EL (cell line): Measurements from ENCODE around the gene VSX1.

ENCODE experiments used
- DNase-seq: peaks from one replicate; pipeline ENCODE4 v3.0.0-alpha.2; 2016

VSX1 gene

DNA sequence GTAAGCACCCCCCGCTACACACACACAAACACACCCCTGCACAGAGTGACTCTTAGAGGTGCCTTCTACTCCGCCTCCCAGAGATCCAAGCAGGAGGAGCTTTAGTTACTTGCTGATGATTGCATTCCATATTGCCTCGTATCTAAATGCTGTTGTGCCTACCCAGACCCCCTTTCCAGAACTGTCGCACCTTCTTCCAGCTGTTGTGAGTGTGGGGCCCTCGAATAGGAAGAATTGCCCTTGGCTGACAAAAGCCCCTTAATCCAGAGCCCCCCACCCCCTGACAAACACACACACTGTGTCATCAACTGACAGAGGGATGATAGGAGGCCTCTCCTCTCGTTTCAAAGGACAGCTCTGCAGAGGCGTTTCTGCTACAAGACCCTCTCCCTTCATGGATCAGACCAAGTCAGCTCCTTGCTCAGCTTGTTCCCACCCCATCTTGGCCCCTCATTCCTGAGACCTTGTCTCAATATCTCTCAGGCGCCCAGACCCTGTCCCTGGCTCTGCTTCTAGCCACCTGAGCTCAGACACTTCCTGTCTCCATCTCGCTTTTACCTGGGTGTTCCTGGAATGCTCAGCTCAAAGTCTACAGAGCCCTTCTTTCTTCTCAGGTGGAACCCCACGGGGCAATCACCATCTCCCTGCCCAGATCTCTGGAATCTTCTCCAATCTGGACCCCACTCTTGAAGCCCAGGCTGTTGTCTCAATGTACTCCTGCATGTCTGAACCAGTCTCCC lies 4.0 kb upstream of the VSX1 start:
- no peak for DNase-seq

DNA sequence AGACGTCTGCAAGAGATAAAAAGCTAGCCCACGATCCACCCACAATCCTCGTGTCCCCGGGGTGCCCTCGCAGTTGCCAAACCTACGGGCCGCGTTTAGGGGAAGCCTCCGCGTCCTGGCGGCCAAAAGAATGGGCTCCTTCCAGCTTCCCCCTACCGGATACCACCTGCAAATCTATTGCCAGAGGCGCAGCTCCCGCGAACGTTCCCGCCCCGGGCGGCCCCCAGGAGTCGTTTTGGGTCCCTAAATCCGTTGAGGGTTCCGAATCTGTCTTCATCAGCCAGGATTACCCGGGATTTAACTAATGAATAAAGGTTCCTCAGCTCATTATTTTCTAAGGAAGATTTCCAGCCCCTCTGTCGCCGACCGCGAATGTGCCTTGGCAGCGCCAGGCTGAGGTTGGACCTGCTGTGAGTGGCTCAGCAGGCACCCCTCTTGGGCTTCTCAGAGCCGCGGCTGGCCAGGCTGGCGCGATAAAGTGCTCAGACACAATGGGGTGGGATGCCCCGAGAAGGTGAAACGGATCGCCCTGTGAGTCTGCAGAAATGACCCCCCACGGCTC lies 2.8 kb upstream of the VSX1 start:
- DNase-seq: no peak

DNA sequence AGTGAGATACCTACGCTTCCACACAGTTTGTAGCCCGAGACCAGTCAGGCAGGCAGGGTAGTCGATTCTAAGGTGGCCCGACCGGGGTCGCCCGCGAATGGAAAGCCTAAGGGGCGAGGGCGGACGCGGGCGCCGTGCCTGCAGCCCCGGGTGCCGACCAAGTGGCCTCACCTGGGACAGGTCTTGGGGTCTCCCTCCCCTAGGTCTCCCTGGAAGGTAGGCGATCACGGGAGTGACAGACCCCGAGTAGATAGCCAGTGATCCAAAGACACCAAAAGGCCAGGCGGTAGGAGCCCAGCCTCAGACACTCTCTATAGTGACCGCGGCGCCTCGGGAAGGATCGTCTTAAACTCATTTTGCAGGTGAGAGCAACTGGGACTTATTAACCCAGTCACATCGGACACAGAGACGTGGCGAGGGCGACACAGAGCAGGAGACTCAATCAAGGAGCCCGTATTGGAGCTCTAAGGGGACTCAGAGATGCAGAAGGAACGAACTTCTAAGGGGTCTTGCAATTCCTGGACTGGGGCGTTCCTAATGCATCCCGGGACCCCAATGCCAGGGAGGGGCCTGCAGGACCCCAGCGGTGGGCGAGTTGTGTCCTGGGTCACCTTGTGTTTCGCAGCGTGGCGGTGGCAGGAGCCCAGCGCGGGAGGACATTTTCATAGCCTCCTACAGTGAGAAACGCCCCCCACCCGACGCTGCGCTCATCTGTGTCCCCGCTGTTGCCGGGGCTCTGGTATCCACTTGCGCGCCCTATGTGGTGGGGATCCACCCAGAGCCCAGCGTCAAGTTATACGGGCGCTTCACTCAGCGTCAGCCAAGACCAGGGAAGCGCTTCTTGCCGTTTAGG lies 2.1 kb upstream of the VSX1 start:
- DNase-seq: no peak

DNA sequence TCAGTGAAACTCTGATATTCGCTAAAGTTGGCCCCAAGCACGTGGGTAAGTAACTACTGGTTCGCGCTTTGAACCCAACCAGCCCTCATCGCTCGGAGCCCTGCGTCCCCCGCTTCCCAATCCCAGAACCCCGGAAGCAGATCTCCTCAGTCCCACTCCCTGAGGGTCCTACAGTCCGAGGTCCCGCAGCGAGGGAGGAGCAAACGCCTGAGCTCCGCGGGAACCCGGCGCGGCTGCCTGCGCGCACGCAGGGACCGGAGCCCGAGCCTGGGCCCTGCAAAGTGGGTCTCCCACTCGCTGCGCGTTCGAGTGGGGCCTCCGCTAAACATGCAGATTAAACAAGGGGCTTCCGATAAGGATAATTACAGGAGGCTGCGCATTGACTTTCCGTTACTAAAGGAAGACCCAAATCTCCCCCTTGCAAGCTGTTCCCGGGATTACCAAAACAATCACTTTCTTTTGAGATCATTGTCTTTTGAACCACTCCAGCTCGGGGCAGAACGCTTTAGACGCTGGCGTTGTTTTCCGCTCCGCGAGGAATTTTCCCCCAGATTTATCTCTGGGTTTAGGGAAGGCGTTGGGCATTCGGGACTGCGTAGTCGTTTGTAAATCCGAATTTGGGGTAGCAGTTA lies 1.3 kb upstream of the VSX1 start:
- no peak for DNase-seq

DNA sequence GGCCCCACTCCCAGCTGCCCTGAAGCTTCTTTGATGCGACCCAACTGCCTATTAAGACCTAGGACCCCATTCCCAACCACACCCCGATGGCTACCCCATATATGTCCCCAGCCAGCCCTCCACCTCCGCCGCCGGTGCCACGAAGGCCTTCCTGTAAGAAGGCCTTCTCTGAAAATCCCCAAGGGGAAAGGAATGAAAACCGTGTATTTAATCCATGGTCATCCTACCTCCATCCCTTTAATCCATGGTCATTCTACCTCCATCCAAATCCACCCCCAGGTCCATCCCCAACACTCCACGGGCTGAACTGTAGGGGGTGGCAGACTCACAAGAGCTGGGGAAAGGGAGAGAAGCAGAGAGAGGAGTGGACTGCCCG lies 545 bp upstream of the VSX1 start:
- DNase-seq: no peak

DNA sequence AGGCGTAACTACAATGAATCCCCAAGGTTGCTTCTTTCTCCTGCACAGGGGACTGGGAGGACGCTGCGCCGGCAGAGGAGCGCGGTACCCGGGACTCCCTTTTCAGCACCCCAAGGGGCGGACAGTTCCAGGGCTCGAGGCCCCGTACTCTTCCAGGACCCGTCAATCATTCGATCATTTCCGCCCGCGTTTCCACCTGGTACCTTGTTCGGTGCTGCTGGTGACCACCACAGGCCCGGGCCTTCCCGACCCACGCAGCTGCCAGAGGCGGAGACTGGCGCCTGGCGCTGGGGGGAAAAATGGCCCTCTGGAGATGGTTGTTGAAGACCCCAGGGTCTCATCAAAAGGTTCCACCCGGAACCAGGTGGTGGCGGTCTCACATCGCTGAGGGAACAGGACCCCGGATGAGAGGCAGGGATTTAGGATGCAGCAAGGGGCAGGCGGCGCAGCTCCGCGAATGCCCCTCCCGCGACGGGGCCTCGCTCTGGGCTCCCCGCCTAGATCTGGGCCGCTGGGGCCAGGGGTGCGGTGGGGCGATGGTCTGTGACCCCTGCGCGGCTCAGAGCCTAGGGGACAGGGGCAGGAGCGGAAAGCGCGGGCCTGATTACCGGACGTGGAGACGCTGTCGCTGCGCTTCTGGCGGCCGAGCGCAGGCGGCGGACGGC lies 744 bp downstream of the VSX1 start:
- no peak for DNase-seq

DNA sequence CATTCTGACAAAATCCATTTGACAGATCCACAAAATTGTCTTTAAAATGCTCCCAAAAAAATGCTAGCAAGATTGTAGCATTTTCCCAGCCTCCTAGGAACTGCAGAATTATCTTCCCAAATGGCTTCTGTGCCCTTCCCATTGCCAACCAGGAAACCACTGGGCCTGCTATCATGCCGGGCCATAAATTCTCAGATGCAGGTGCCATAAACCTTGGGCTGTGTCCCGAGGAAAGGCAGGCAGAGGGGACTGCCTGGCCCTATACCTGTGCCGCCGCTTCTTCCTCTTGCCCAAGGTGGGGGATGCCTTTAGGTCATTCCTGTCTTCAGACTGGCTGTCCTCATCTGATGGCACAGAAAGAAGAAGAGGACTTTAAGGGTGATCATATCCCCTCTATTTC lies 2.8 kb downstream of the VSX1 start:
- no peak for DNase-seq

DNA sequence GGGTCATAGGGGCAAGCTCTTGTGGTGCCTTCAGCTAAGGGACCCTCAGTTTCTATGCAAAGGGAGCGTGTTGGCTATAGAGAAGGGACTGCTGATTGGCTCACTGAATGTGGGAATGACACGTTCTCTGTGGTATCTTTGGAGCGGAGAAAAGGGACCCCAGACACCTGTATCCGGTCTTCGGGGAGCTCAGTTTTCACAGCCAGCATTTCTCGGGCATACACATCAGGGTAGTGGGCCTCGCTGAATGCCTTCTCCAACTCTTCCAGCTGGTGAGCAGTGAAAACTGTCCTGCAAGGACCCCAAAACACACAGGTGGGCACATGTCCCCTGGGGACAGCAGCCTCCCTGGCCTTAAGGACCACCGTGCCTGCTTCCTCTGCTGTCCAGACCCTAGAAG lies 3.3 kb downstream of the VSX1 start:
- no peak for DNase-seq

DNA sequence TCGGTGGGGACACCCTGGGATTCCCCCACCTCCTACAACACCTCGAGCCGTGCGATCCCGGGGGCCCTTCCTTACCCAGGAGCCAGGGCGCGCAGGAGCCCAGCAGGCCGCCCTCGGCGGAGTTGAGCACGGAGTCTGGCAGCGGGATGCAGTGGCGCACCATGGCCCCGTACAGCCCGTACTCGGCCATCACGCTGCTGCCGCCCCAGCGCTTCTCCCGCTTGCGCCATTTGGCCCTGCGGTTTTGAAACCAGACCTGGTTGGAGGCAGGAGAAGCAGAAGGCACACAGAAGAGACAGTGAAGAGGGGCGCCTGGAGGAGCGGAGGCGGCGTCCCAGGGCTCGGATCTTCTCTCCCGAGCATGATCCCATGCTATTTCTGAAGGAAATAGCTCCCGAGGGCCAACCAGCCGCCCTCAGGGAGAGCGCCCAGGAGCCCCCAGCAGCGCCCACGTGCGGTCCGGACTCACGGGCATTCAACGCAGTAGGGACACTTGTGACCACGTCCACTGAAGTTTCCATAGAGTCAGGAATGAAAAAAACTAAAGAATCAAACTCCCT lies 4.3 kb downstream of the VSX1 start:
- peak; percentile 47 for DNase-seq

DNA sequence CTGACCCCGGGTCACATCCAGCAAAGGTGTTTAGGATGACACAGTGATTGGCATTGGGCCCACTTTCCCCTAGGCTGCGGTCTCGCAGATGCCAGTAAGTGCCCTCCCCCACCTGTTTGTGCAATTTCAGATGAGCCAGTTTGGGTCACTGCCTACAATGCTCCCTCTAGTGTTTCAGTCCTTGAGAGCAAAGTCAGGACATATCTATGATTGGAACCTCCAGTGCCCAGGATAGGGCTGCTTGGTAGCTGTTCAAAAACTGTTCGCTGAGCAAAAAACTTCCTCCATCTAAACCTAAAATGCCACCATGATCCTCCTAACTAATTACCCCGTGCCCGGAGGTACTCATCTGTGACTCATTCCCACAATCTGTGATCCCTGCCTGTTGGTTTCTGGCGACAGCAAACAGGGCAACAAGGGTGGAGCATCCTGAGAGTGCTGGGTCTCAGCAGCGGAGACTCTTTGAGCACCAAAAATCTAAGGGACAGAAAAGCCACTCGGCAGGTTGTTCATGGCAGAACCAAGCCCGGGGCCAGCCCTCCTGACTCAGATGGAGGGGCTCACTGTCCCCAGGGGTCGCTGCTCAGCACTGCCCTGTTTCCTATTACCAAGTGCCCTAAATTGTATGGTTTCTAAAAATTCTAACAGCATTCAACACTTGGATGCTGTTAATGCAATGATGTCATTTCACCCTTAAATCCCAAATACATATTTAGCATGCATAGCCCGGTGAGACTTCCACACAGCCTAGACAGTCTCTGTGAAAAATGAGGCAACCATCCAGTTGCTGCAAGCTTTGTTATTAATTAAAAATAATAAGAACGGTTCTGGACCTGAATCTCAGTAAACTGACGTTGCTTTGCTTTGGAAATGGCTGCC lies 5.0 kb downstream of the VSX1 start:
- no peak for DNase-seq

DNA sequence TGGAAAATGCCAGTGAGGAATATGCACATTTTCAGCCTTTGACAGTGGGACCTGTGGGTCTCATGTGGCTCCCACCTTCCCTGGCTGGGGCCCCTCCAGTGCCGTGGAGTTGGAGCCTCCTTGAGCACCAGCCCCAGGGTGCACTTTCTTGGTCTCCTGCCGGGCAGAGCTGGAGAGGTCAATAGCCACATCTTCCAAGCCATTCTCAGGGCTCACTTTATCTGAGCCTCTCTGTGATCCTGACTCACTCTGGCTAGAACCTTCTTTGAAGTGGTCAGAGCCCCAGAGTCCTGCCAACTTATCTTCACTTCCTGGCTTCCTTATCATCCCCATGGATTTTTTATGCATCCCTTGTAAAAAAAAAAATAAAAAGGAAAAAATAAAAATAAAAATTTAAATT lies 5.7 kb downstream of the VSX1 start:
- no peak for DNase-seq

DNA sequence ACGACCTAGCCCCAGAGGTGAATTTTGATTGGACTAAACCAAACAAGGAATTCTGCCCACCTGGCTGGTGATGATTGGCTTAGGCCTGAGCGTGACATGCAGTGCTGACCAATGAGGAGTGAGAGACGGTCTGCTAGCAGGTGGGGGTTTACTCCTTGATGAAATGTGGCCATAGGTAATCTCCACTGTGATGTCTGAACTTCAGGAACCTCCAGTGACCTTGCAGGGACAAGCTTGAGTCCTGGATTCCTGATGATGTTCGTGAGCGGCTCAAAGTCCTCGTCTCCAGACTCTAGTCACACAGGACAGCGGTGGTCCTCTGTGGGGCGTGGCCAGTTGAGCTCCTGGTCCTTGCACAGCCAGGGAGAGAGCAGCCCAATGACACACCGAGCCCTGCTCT lies 8.4 kb downstream of the VSX1 start:
- no peak for DNase-seq

DNA sequence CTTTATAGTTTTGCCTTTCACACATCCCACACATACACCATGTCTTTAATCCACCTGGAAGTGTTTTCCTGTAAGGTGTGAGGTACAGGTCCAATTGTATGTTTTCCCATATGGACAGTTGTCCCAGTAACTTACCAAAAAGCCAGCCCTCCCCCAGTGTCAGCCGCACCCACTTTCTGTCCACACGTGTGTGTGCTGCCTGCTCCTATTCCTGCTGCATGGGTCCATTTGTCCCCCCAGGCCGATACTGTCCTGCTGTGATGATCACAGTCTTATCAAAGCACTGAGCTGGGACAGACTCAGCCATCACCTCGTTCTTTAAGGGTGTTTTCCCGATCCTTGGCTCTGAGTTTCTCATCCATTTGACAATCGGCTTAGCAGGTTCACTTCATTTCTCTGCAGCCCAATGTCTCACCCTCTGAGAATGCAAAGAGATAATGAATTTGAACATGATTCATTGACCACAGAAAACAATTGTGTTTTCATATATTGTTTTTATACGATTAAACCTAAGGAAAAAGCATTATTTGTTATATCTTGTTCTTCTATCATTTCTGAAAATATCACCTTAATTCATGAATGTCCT lies 9.6 kb downstream of the VSX1 start:
- DNase-seq: no peak

DNA sequence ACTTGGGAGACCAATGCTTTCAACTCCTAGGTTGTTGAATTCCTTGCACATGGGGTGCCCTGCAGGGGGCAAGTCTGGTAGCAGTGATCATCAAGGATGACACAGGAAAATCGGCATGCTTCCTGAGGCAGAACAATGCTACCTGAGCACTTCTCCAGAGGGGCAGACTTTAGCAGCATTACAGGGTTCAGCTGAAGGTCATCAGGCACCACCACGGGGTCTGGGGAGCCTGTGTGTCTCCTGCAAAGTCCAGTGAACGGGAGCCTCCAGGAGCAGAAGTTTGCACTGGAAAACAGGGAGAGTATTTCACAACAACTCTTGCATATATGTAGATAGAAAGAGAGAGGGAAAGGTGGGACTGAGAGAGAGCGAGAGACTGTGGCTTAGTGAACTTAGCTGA lies 10.2 kb downstream of the VSX1 start:
- DNase-seq: no peak

DNA sequence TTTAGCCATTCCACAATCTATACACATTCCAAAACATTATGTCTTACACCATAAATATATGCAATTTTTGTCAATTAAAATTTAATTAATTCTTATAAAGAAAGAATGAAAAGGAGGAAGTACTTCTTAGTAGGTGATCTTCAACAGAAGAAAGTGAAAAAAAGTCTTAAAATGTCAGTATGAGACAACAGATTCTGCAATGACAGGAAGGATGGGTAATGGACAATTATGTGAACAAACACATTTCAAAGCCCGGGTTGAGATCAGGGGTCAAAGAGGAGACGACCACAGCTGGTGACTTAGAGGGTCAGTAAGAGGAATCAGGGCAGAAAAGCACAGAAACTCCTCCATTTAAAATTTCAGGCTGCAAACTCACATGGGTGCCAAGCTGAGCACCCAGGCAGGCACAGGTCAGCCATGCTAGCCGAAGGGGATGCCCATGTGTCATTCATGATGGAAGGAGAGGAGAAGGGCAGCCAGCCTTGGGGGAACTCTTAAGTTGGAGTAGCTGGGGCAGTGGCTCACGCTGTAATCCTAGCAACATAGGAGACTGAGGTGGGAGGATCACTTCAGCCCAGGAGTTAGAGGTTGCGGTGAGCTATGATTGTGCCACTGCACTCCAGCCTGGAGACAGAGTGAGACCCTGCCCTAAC lies 11.0 kb downstream of the VSX1 start:
- no peak for DNase-seq

DNA sequence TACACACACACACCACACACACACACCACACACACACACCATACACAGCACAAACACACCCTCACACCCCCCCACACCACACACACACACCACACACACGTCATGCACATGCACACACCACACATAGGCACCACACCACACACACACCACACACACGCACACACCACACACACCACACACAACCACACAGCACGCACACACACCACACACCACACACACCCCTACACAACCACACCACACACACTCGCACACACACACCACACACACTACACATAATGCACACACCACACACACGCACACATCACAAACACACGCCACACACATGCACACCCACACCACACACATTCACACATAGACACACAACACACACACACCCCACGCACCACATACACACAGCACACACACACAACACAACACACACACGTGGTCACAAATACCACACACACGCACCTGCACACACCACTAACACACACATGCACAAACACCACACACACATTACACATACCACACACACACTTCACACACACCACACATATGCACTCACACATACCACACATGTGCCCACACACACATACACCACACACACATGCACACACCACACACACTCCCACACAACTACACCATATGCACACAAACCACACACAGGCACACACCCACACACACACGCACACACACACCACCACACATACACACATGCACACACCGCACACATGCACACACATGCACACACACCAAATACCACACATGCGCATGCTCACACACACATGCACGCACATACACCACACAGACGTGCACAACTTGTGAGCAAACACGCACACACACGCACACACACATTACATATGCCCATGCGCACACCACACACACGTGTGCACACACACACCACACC lies 14.6 kb downstream of the VSX1 start:
- no peak for DNase-seq

DNA sequence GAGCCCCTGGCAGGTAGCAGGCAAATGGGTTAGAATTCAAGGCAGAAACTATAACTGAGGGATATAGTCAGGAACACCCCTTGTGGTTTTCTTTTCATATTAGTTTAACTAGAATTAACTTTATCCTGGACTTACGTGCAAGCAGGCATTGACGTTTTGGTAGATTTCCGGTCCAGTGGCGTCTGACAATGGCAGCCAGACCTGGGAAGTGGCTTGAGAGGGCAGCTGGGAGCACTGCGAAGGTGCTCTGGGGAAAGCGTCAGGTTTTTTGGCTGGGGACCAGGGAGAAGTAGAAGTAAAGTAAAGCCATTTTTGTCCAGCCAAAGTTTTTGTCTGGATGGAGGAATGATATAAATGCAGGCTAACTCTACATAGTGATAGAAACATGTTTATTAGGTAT lies 15.6 kb downstream of the VSX1 start:
- no peak for DNase-seq

DNA sequence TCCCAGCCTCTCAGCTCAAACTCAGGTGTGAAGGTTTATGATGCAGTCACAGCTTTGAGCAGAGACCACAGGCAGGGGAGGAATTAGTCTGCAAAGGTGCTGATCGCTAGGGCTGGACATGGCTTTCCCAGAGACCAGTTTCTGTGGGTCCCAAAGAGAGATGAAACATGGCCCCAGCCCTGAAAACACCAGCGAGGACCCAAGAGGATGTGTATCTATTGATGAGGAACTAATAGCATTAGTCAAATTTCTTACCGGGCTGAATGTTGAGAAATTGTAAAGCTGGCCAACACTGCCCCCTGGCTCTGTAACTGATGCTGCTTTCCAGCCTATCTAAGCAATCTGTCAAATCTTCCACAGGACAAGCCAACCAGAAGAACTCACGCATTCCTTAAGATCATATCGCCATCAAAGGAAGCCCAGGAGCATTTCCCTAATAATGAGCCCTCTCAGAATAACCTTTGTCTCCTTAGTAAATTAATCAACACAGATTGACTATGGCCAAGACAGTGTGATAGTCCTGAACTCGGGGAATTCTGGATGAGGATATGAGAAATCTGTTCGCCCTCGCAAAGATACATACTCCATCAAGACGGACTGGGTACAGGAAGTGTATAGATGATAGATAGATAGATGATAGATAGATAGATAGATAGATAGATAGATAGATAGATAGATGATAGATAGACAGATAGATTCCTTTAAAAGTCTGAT lies 16.2 kb downstream of the VSX1 start:
- DNase-seq: peak; percentile 54

DNA sequence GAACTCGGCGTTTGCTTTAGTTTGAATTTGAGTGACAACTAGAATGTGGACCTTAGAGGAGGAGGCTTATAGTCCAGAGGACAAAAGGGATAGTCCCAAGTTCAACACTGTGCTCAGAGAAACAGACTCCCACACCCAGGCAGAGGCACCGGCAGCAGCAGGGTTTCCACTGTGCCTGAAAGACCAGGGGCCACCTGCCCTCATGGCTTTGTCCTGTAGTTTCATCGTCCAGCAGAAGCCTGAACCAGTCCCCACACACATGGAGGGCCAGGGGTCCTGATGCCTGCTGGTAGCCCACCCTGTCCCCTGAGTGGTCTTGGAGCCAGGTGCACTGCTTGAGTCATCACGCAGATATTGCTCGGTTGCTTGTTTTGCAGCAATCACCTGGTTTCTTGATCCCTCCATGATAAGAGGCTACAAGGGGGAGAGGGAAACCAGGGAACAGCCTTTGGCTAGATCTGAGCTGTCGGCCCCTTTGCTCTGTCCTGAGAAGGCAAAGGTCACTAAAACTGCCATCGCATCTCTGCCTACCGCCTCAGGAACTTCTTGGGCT lies 16.8 kb downstream of the VSX1 start:
- no peak for DNase-seq
